GM12878 (cell line): ENCODE measurements around the gene IFNAR2. TPM values are rescaled to one million over a fixed set of nuclear protein-coding genes. Genes with fewer than 3 reads are reported as not detected.

ENCODE experiments used
- EP300 ChIP-seq, 2 experiments: fragments of 150-350 bp in 1 of 2; IDR thresholded peaks; 2 replicates each; pipeline ENCODE4 v1.6.1; 2011 to 2012; ENCODE audit warnings: low read depth in 2 of 2, low read length in 2 of 2, borderline replicate concordance in 1 of 2, improper control_type of control experiment in 1 of 2, inconsistent platforms in 1 of 2; ENCODE audit not compliant: control insufficient read depth in 1 of 2
- IKZF2 ChIP-seq, 2 experiments: fragments of 450-650 bp; IDR thresholded peaks; 2 replicates each; pipeline ENCODE4 v1.6.1; 2017; ENCODE audit warnings: mild to moderate bottlenecking in 2 of 2, moderate library complexity in 2 of 2
- LARP7 ChIP-seq: fragments of 450-650 bp; IDR thresholded peaks from 2 replicates; pipeline ENCODE4 v1.6.1; 2017; ENCODE audit warnings: mild to moderate bottlenecking
- MTA2 ChIP-seq: fragments of 450-650 bp; IDR thresholded peaks from 2 replicates; pipeline ENCODE4 v1.6.1; 2016; ENCODE audit warnings: low read depth, mild to moderate bottlenecking, moderate library complexity
- NRF1 ChIP-seq: conservative IDR thresholded peaks from 2 replicates; pipeline ENCODE4 v1.6.1; 2011; ENCODE audit warnings: mild to moderate bottlenecking, low read depth, low read length, improper control_type of control experiment
- SMAD5 ChIP-seq: IDR thresholded peaks from 2 replicates; pipeline ENCODE4 v1.6.1; 2016; ENCODE audit warnings: antibody characterized with exemption, low read depth
- SMC3 ChIP-seq: IDR thresholded peaks from 2 replicates; pipeline ENCODE4 v1.6.1; 2011; ENCODE audit warnings: low read length, improper control_type of control experiment, borderline replicate concordance
- SP1 ChIP-seq: IDR thresholded peaks from one replicate; pipeline ENCODE4 v1.6.1; 2011; ENCODE audit warnings: low read depth, low read length
- SREBF2 ChIP-seq: IDR thresholded peaks from 2 replicates; pipeline ENCODE4 v1.6.1; 2012; ENCODE audit warnings: mild to moderate bottlenecking, low read length
- TCF12 ChIP-seq: IDR thresholded peaks from 2 replicates; pipeline ENCODE4 v1.6.1; 2011; ENCODE audit warnings: low read depth, mild to moderate bottlenecking, low read length
- TCF3 ChIP-seq: IDR thresholded peaks from 2 replicates; pipeline ENCODE4 v1.6.1; 2012; ENCODE audit warnings: low read depth, mild to moderate bottlenecking, low read length, borderline replicate concordance; ENCODE audit not compliant: insufficient read depth
- polyA plus RNA-seq, 11 experiments: library from polyadenylated mRNA; depleted of rRNA in 4 of 11; unstranded in 6 of 11; stranded (reverse) in 5 of 11; fragments of >200 nt; fragmentation: Nextera tagmentation in 4 of 11; fragmentation: Illumina TruSeq in 1 of 11; extraction: Ambion mirVana in 4 of 11; extraction: Trizol in 1 of 11; gene quantifications; 1 replicate in 1 of 11; 2 replicates in 10 of 11; pipeline versions ENCODE4 v1.2.1 to v1.2.3, GENCODE V29; 2011 to 2016; ENCODE audit warnings: inconsistent platforms in 2 of 11, missing spikeins in 2 of 11, low read depth in 1 of 11
- total RNA-seq, 4 experiments: library from RNA; depleted of rRNA in 3 of 4; stranded (reverse); fragments of >200 nt in 3 of 4; fragmentation: Illumina TruSeq in 1 of 4; extraction: Trizol in 1 of 4; gene quantifications; 2 replicates each; pipeline versions ENCODE4 v1.2.1 to v1.2.3, GENCODE V29; 2013 to 2021
- TF ChIP-seq, protein P1 (sequence below): fragments of 450-650 bp; IDR thresholded peaks from 2 replicates; pipeline ENCODE4 v1.6.1; 2017; ENCODE audit warnings: mild to moderate bottlenecking, moderate library complexity
- TF ChIP-seq, protein P2 (sequence below): fragments of 150-350 bp; IDR thresholded peaks from 2 replicates; pipeline ENCODE4 v1.6.1; 2014; ENCODE audit warnings: mild to moderate bottlenecking, low read depth, low read length

Gene IFNAR2
- total and polyA plus RNA-seq, 10 of the 15 experiments (the other 5 are each of a cell fraction or from before 2014, with no cell fraction given) = 8.5 to 99.7 (median 58.1) TPM

- TF ChIP-seq, protein P1, sequence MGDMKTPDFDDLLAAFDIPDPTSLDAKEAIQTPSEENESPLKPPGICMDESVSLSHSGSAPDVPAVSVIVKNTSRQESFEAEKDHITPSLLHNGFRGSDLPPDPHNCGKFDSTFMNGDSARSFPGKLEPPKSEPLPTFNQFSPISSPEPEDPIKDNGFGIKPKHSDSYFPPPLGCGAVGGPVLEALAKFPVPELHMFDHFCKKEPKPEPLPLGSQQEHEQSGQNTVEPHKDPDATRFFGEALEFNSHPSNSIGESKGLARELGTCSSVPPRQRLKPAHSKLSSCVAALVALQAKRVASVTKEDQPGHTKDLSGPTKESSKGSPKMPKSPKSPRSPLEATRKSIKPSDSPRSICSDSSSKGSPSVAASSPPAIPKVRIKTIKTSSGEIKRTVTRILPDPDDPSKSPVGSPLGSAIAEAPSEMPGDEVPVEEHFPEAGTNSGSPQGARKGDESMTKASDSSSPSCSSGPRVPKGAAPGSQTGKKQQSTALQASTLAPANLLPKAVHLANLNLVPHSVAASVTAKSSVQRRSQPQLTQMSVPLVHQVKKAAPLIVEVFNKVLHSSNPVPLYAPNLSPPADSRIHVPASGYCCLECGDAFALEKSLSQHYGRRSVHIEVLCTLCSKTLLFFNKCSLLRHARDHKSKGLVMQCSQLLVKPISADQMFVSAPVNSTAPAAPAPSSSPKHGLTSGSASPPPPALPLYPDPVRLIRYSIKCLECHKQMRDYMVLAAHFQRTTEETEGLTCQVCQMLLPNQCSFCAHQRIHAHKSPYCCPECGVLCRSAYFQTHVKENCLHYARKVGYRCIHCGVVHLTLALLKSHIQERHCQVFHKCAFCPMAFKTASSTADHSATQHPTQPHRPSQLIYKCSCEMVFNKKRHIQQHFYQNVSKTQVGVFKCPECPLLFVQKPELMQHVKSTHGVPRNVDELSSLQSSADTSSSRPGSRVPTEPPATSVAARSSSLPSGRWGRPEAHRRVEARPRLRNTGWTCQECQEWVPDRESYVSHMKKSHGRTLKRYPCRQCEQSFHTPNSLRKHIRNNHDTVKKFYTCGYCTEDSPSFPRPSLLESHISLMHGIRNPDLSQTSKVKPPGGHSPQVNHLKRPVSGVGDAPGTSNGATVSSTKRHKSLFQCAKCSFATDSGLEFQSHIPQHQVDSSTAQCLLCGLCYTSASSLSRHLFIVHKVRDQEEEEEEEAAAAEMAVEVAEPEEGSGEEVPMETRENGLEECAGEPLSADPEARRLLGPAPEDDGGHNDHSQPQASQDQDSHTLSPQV = no peak
- TF ChIP-seq TCF12 (no peak), TCF3 (no peak), NRF1 (no peak), MTA2 (0 out of 2 replicates have a peak, but pooled peaks have one; percentile 21), IKZF2 (IDR thresholded peaks at IDR 0.05) (no peak), LARP7 (no peak), SP1 (no peak), EP300 (IDR thresholded peaks at IDR 0.05; ENCODE audit: borderline replicate concordance in 1 of 2, control insufficient read depth in 1 of 2, low read depth in 2 of 2, low read length in 2 of 2) (0 out of 4 replicates have a peak, but pooled peaks of 1 of the 2 experiments have one; percentile 22), SMAD5 (no peak), SMC3 (no peak), SREBF2 (no peak)
- TF ChIP-seq, protein P2, sequence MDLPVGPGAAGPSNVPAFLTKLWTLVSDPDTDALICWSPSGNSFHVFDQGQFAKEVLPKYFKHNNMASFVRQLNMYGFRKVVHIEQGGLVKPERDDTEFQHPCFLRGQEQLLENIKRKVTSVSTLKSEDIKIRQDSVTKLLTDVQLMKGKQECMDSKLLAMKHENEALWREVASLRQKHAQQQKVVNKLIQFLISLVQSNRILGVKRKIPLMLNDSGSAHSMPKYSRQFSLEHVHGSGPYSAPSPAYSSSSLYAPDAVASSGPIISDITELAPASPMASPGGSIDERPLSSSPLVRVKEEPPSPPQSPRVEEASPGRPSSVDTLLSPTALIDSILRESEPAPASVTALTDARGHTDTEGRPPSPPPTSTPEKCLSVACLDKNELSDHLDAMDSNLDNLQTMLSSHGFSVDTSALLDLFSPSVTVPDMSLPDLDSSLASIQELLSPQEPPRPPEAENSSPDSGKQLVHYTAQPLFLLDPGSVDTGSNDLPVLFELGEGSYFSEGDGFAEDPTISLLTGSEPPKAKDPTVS = no peak
Observed at GRCh38 chr21:33229099-33229783, 497 bp upstream of the IFNAR2 start (continued).
